NCI-H2196 (cell line): Measurements from ENCODE around the gene FURIN.
"Not testable (repeated sequence)": the region's sequence is repeated elsewhere in the genome, so short reads cannot be mapped to it uniquely, and the experiment has no call there.

Experiments used
- DNase-seq: peaks from one replicate; lab custom pipeline; 2025; ENCODE audit not compliant: unreplicated experiment; lab: John Stamatoyannopoulos, UW

FURIN gene

GRCh38 chr15:90881978-90882721, 13.8 kb downstream of the FURIN start:
- no peak for DNase-seq

GRCh38 chr15:90882781-90883525, 14.6 kb downstream of the FURIN start:
- no peak for DNase-seq

GRCh38 chr15:90883526-90883975, 15.2 kb downstream of the FURIN start:
- no peak for DNase-seq

GRCh38 chr15:90883976-90884718, 15.8 kb downstream of the FURIN start, which contains the start of gene FES:
FES (plus strand) TSS chr15:90884504; CDS start chr15:90885046, 542 bp downstream.
- DNase-seq = no peak

GRCh38 chr15:90884719-90885431, 16.5 kb downstream of the FURIN start:
- DNase-seq = no peak

- DNase-seq = peak; percentile 34
These were observed 17.3 kb downstream of the FURIN start for GRCh38 chr15:90885432-90886290.

- DNase-seq = no peak
These were observed 17.9 kb downstream of the FURIN start for GRCh38 chr15:90886291-90886614.

- no peak for DNase-seq
These were observed 18.7 kb downstream of the FURIN start for GRCh38 chr15:90887037-90887481.

GRCh38 chr15:90889313-90889730, 20.9 kb downstream of the FURIN start:
- no peak for DNase-seq

- DNase-seq = no peak
These were observed 21.5 kb downstream of the FURIN start for GRCh38 chr15:90889736-90890456.

GRCh38 chr15:90890839-90891238, 22.5 kb downstream of the FURIN start:
- DNase-seq = no peak

GRCh38 chr15:90891346-90891949, 23.1 kb downstream of the FURIN start:
- no peak for DNase-seq

- DNase-seq = no peak
These were observed 23.6 kb downstream of the FURIN start for GRCh38 chr15:90892023-90892422.

- no peak for DNase-seq
These were observed 24.2 kb downstream of the FURIN start for GRCh38 chr15:90892498-90893174.

- DNase-seq = no peak
These were observed 25.0 kb downstream of the FURIN start for GRCh38 chr15:90893175-90894090.

- peak; percentile 31 for DNase-seq
These were observed 27.3 kb downstream of the FURIN start for GRCh38 chr15:90895571-90896117.

- not testable (repeated sequence) for DNase-seq
These were observed 28.8 kb downstream of the FURIN start for GRCh38 chr15:90897131-90897655.
